Measurements from ENCODE around the gene EIF2S1. TPM values are rescaled to one million over a fixed set of nuclear protein-coding genes. Genes with fewer than 3 reads are reported as not detected.

The EIF2S1 gene
- total RNA-seq, 1 experiment from 2014 or later: 148 TPM

DNA sequence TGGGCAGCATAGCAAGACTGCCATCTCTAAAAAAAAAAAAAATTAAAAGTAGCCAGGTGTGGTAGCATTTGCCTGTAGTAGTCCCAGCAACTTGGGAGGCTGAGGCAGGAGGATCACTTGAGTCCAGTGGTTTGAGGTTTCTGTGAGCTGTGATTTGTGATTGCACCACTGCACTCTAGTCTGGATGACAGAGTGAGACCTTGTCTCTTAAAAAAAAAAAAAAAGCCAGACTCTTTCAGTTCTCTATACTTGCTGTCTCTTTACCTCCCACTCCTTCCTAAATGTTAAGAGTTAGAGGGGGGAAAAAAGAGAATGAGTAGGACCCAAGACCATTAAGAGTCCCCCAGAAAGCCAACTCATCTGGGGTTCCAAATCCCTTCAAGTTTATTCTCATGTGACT is 17.8 kb downstream of the EIF2S1 start:
- Mint-ChIP-seq H3K36me3 (ENCODE audit: insufficient read depth, unreplicated experiment) (peaks cover 48% of the 10 kb centered on the region), H3K9me3 (ENCODE audit: low read depth, unreplicated experiment) (no peaks in the 10 kb centered on the region), H3K4me3 (ENCODE audit: low read depth, unreplicated experiment) (no peak overlapping the region), H3K27me3 (ENCODE audit: unreplicated experiment) (no peaks in the 10 kb centered on the region), H3K4me1 (ENCODE audit: low read depth, unreplicated experiment) (peaks cover 17% of the 10 kb centered on the region), H3K27ac (ENCODE audit: unreplicated experiment) (no peak overlapping the region)
- no peak for DNase-seq
- CTCF ChIA-PET: no interaction called here
- TF ChIP-seq, protein P1, sequence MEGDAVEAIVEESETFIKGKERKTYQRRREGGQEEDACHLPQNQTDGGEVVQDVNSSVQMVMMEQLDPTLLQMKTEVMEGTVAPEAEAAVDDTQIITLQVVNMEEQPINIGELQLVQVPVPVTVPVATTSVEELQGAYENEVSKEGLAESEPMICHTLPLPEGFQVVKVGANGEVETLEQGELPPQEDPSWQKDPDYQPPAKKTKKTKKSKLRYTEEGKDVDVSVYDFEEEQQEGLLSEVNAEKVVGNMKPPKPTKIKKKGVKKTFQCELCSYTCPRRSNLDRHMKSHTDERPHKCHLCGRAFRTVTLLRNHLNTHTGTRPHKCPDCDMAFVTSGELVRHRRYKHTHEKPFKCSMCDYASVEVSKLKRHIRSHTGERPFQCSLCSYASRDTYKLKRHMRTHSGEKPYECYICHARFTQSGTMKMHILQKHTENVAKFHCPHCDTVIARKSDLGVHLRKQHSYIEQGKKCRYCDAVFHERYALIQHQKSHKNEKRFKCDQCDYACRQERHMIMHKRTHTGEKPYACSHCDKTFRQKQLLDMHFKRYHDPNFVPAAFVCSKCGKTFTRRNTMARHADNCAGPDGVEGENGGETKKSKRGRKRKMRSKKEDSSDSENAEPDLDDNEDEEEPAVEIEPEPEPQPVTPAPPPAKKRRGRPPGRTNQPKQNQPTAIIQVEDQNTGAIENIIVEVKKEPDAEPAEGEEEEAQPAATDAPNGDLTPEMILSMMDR (IDR thresholded peaks at IDR 0.05; ENCODE audit: unreplicated experiment): no peak
- intact Hi-C loops (cut with micrococcal nuclease; ENCODE audit: unreplicated experiment): no loop called here
- no TSS peak for BruUV-seq (replicated peaks)

DNA sequence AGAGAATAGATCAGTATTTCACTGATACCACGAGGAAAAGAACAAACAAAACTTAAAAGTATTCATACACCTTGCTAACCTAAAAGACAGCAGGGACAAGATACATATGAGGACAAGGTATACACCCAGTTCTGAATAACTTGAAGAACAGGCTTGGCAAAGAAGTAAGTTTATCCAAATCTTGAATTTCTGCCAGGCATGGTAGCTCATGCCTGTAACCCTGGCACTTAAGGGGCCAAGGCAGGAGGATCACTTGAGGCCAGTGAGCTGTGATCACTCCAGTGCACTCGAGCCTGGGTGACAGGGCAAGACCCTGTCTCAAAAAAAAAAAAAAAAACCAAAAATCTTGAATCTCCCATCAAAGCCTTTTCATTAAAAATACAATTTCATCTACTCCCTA is 25.0 kb downstream of the EIF2S1 start:
- no TSS peak for BruUV-seq (replicated peaks)

DNA sequence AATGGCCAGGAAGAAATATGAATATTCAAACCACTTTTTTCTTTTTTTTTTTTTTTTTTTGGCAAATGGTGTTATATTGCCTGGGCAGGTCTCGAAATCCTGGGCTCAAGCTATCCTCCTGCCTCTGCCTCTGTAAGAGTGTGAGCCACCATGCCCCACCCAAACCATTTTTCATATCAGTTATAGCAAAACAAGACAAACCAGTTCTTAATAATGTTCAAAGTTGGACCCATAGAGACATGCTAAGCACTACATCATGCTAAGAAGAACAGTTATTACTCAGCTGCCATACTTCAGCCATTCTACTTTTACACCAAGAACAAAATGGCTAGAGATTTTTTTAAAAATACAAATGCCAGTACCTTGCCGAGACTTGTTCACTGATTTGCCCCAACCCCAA is 25.5 kb downstream of the EIF2S1 start:
- no peak for DNase-seq
- no peak overlapping the region for H3K27ac Mint-ChIP-seq (ENCODE audit: unreplicated experiment)
- H3K4me1 Mint-ChIP-seq (ENCODE audit: low read depth, unreplicated experiment): no peaks in the 10 kb centered on the region
- intact Hi-C loops (cut with micrococcal nuclease; ENCODE audit: unreplicated experiment): no loop called here
- BruUV-seq (replicated peaks): no TSS peak
- no peak overlapping the region for H3K4me3 Mint-ChIP-seq (ENCODE audit: low read depth, unreplicated experiment)
- TF ChIP-seq, protein P1 (IDR thresholded peaks at IDR 0.05; ENCODE audit: unreplicated experiment): no peak
- no peaks in the 10 kb centered on the region for H3K9me3 Mint-ChIP-seq (ENCODE audit: low read depth, unreplicated experiment)
- H3K36me3 Mint-ChIP-seq (ENCODE audit: insufficient read depth, unreplicated experiment): peaks cover 53% of the 10 kb centered on the region
- CTCF ChIA-PET: no interaction called here
- H3K27me3 Mint-ChIP-seq (ENCODE audit: unreplicated experiment): no peaks in the 10 kb centered on the region

More for the DNA sequence above, 25.0 kb downstream of the EIF2S1 start:
- no peaks in the 10 kb centered on the region for H3K9me3 Mint-ChIP-seq (ENCODE audit: low read depth, unreplicated experiment)
- DNase-seq: no peak
- intact Hi-C loops (cut with micrococcal nuclease; ENCODE audit: unreplicated experiment): no loop called here
- TF ChIP-seq, protein P1 (IDR thresholded peaks at IDR 0.05; ENCODE audit: unreplicated experiment): no peak
- CTCF ChIA-PET: no interaction called here
- no peak overlapping the region for H3K27ac Mint-ChIP-seq (ENCODE audit: unreplicated experiment)
- peaks cover 55% of the 10 kb centered on the region for H3K36me3 Mint-ChIP-seq (ENCODE audit: insufficient read depth, unreplicated experiment)
- H3K27me3 Mint-ChIP-seq (ENCODE audit: unreplicated experiment): no peaks in the 10 kb centered on the region
- H3K4me1 Mint-ChIP-seq (ENCODE audit: low read depth, unreplicated experiment): no peaks in the 10 kb centered on the region
- H3K4me3 Mint-ChIP-seq (ENCODE audit: low read depth, unreplicated experiment): no peak overlapping the region

DNA sequence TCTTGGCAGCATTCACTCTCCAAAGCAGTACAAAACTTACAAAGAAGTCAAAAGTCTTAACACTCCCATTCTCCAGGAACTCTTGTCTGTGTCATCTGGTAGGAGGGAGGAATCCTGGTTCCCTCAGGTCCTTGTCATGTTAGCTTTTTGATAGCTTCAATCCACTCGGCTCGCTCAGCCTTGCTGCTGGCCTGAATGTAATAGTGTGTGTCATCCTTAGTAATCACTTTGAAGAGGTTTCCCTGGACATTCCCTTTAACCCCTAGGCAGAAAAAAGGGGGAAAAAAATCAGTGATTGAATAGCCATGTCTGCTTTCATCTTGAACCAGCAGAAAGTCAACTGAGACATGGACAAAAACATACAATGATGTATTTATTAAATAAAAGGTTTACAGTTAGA is 27.1 kb downstream of the EIF2S1 start:
- Mint-ChIP-seq H3K9me3 (ENCODE audit: low read depth, unreplicated experiment) (no peaks in the 10 kb centered on the region), H3K4me1 (ENCODE audit: low read depth, unreplicated experiment) (no peaks in the 10 kb centered on the region), H3K27me3 (ENCODE audit: unreplicated experiment) (no peaks in the 10 kb centered on the region), H3K36me3 (ENCODE audit: insufficient read depth, unreplicated experiment) (peaks cover 54% of the 10 kb centered on the region), H3K4me3 (ENCODE audit: low read depth, unreplicated experiment) (no peak overlapping the region), H3K27ac (ENCODE audit: unreplicated experiment) (no peak overlapping the region)
- CTCF ChIA-PET: no interaction called here
- TF ChIP-seq, protein P1 (IDR thresholded peaks at IDR 0.05; ENCODE audit: unreplicated experiment): no peak
- DNase-seq: no peak
- no TSS peak for BruUV-seq (replicated peaks)
- intact Hi-C loops (cut with micrococcal nuclease; ENCODE audit: unreplicated experiment): no loop called here
